Mucosa of descending colon (tissue), 3 donors: ENCODE results near the gene MRPS35. TPM values are rescaled to one million over a fixed set of nuclear protein-coding genes. Genes with fewer than 3 reads are reported as not detected.
"Not testable (repeated sequence)": the region's sequence is repeated elsewhere in the genome, so short reads cannot be mapped to it uniquely, and the experiment has no call there.

Experiments
- ATAC-seq: fragments of 200-7000 bp; cut with Tn5 transposase; one replicate; pipeline ENCODE4 v1.9.1; 2020; ENCODE audit warnings: mild to moderate bottlenecking, moderate library complexity
- DNase-seq, 3 donors: peaks; one replicate each; pipeline ENCODE4 v3.0.0-alpha.2; 2020
- H3K36me3 ChIP-seq: fragments of 200-600 bp; one replicate; pipeline ENCODE4 v1.8.0; 2021; ENCODE audit warnings: low read depth, mild to moderate bottlenecking
- H3K4me1 ChIP-seq: fragments of 200-600 bp; one replicate; pipeline ENCODE4 v1.8.0; 2021; ENCODE audit warnings: low read depth, mild to moderate bottlenecking
- H3K4me3 ChIP-seq: fragments of 200-600 bp; one replicate; pipeline ENCODE4 v1.8.0; 2021; ENCODE audit warnings: mild to moderate bottlenecking
- H3K9me3 ChIP-seq: fragments of 200-600 bp; one replicate; pipeline ENCODE4 v1.8.0; 2021; ENCODE audit warnings: mild to moderate bottlenecking
- intact Hi-C, 2 donors: fragments of 100-400 bp; cut with DNase I in 1 of 2; cut with micrococcal nuclease in 1 of 2; formaldehyde crosslinking; loops; one replicate each; pipeline versions ENCODE4 v1.11.0 to v1.11.1; 2022; cut with DNase I, micrococcal nuclease
- total RNA-seq, 3 donors: library from RNA; stranded (reverse); fragmentation: NEBNext Ultra II Directional in 2 of 3; extraction: Animal tissue kit (Norgen Biotek cat#: 25700) in 2 of 3; gene quantifications; one replicate each; pipeline versions ENCODE4 v1.2.1 to v1.2.4, GENCODE V29; 2021 to 2023
- TF ChIP-seq, protein P1 (sequence below): fragments of 200-600 bp; IDR thresholded peaks from one replicate; pipeline ENCODE4 v1.8.0; 2022; ENCODE audit warnings: antibody characterized with exemption, mild to moderate bottlenecking
- donor health status: DM: no; HTN: no; CAD: no; lungs with moderate emphysema.
- donor health status: DM: no; HTN: no; CAD: no.
- donor health status: DM: no; HTN: yes; CAD: no.

The MRPS35 gene
- total RNA-seq, 3 donors from 2014 or later = 50.2 to 72.6 (median 67.3) TPM

DNA sequence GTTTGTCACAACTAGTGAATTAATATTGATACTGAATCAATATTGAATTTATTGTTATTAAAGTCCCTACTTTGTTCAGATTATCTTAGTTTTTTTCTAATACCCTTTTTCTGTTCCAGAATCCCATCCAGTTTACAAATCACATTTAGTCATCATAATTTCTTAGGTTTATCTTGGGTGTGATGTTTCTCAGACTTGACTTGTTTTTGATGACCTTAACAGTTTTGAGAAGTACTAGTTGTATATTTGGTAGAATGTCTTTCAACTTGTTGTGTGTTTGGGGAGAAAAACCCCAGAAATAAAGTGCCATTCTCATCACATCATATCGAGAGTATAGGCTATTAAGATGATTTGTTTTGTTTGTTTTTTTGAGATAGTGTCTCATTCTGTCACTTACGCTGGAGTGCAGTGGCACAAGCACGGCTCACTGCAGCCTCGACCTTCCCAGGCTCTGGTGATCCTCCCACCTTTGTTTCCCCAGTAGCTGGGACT is 19.5 kb downstream of the MRPS35 start:
- Histone ChIP-seq H3K36me3 (no peaks in the 10 kb centered on the region), H3K9me3 (no peaks in the 10 kb centered on the region), H3K4me3 (no peak overlapping the region), H3K4me1 (no peaks in the 10 kb centered on the region)
- ATAC-seq (no peak), DNase-seq (no peak)
- TF ChIP-seq, protein P1, sequence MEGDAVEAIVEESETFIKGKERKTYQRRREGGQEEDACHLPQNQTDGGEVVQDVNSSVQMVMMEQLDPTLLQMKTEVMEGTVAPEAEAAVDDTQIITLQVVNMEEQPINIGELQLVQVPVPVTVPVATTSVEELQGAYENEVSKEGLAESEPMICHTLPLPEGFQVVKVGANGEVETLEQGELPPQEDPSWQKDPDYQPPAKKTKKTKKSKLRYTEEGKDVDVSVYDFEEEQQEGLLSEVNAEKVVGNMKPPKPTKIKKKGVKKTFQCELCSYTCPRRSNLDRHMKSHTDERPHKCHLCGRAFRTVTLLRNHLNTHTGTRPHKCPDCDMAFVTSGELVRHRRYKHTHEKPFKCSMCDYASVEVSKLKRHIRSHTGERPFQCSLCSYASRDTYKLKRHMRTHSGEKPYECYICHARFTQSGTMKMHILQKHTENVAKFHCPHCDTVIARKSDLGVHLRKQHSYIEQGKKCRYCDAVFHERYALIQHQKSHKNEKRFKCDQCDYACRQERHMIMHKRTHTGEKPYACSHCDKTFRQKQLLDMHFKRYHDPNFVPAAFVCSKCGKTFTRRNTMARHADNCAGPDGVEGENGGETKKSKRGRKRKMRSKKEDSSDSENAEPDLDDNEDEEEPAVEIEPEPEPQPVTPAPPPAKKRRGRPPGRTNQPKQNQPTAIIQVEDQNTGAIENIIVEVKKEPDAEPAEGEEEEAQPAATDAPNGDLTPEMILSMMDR = no peak
- intact Hi-C loops = loop anchor here (10.0 kb wide), 2 partner anchors 205 to 215 kb away; no protein-coding TSS in a partner anchor

GRCh38 chr12:27732281-27732680 is 21.6 kb downstream of the MRPS35 start:
- DNase-seq = peak in 1 of 3 donors; percentile 29
- no peaks in the 10 kb centered on the region for H3K9me3 ChIP-seq
- no peaks in the 10 kb centered on the region for H3K4me1 ChIP-seq
- no peak overlapping the region for H3K4me3 ChIP-seq
- peak; percentile 72 for ATAC-seq
- intact Hi-C loops = loop anchor here (10.0 kb wide), 2 partner anchors 203 to 213 kb away; no protein-coding TSS in a partner anchor
- no peaks in the 10 kb centered on the region for H3K36me3 ChIP-seq
- TF ChIP-seq, protein P1 = no peak

DNA sequence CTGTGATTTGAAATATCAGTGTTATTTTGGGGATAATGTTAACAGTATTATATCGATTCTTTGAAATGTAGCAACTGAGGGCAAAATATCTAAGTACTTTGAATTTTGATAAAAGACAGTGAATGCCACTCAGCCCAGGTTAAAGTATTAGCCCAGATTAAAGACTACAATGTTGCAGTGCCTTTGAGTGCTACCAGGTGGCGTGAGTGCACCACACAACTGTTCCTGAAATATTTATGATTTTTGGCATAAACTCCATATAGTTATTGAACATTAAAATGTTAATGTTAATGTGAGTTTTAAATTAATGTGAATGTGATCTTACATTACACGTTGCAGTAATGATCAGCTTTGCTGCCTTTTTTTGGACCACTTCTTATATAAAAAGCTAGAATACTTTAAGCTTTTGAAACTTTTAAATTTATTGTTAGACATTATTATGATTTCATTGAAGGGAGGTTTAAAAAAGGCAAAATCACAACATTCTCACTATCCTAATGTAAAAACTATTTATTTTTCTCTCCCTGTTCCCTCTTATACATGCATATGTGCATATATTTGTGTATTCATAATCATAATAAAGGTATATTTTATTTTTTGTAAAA is 22.5 kb downstream of the MRPS35 start:
- ATAC-seq (peak; percentile 77), DNase-seq (peak in 2 of 3 donors; percentile 30 to 42)
- Histone ChIP-seq H3K9me3 (no peaks in the 10 kb centered on the region), H3K4me1 (no peaks in the 10 kb centered on the region), H3K4me3 (no peak overlapping the region), H3K36me3 (no peaks in the 10 kb centered on the region)
- intact Hi-C loops = loop anchor here (10.0 kb wide), 2 partner anchors 202 to 212 kb away; no protein-coding TSS in a partner anchor
- TF ChIP-seq, protein P1 = peak; percentile 54

- TF ChIP-seq, protein P1 = no peak
- H3K4me1 ChIP-seq = no peaks in the 10 kb centered on the region
- DNase-seq (no peak), ATAC-seq (no peak)
- no peak overlapping the region for H3K4me3 ChIP-seq
- H3K9me3 ChIP-seq = no peaks in the 10 kb centered on the region
- H3K36me3 ChIP-seq = no peaks in the 10 kb centered on the region
- intact Hi-C loops = loop anchor here (10.0 kb wide), 2 partner anchors 201 to 211 kb away; no protein-coding TSS in a partner anchor
Measured at GRCh38 chr12:27733791-27734190, 23.2 kb downstream of the MRPS35 start.

DNA sequence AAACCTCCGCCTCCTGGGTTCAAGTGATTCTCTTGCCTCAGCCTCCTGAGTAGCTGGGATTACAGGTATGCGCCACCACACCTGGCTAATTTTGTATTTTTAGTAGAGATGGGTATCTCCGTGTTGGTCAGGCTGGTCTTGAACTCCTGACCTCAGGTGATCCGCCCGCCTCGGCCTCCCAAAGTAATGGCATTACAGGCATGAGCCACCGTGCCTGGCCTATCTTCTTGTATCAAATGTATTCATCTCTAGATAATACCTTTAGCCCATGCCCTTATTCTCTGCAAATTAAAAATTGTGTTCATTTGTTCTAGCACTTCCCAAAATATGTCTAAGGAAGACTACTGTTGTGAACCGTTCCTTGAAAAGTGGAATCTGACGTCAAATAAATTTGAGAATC is 23.7 kb downstream of the MRPS35 start:
- H3K9me3 ChIP-seq, DNase-seq, ATAC-seq, H3K36me3 ChIP-seq, H3K4me1 ChIP-seq, H3K4me3 ChIP-seq: not testable (repeated sequence)
- intact Hi-C loops = loop anchor here (10.0 kb wide), 2 partner anchors 200 to 210 kb away; no protein-coding TSS in a partner anchor

GRCh38 chr12:27743601-27744000 is 33.0 kb downstream of the MRPS35 start:
- ATAC-seq = no peak
- H3K36me3 ChIP-seq = no peaks in the 10 kb centered on the region

DNA sequence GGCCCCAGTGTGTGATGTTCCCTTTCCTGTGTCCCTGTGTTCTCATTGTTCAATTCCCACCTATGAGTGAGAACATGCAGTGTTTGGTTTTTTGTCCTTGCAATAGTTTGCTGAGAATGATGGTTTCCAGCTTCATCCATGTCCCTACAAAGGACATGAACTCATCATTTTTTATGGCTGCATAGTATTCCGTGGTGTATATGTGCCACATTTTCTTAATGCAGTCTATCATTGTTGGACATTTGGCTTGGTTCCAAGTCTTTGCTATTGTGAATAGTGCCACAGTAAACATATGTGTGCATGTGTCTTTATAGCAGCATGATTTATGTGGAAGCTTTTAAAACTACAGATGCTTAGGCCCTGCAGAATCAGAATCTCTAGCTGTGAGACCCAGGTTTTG is 35.1 kb downstream of the MRPS35 start:
- H3K4me1 ChIP-seq, H3K36me3 ChIP-seq, intact Hi-C loops, DNase-seq, ATAC-seq, H3K4me3 ChIP-seq, H3K9me3 ChIP-seq: not testable (repeated sequence)

More at GRCh38 chr12:27743601-27744000, 33.0 kb downstream of the MRPS35 start:
- TF ChIP-seq, protein P1 = no peak
- H3K4me3 ChIP-seq = no peak overlapping the region
- H3K4me1 ChIP-seq = no peaks in the 10 kb centered on the region
- intact Hi-C loops = no loop called here
- no peak for DNase-seq
- no peaks in the 10 kb centered on the region for H3K9me3 ChIP-seq
